KG1 (cell line): Measurements from ENCODE around the gene RGS14.
"Not testable (repeated sequence)": the region's sequence is repeated elsewhere in the genome, so short reads cannot be mapped to it uniquely, and the experiment has no call there.

Experiments
- DNase-seq: peaks from one replicate; lab custom pipeline; 2025; lab: John Stamatoyannopoulos, UW

RGS14 gene

GRCh38 chr5:177403792-177404640 is 46.3 kb downstream of the RGS14 start:
- DNase-seq, result peak; percentile 80

- no peak for DNase-seq
Measured at GRCh38 chr5:177404641-177405179, 47.0 kb downstream of the RGS14 start.

- DNase-seq, result no peak
Measured at GRCh38 chr5:177405312-177405711, 47.6 kb downstream of the RGS14 start.

- DNase-seq, result peak; percentile 75
Measured at GRCh38 chr5:177405805-177406204, 48.1 kb downstream of the RGS14 start.

GRCh38 chr5:177409043-177409801 is 51.5 kb downstream of the RGS14 start, which contains the start of gene F12:
F12 (minus strand) TSS chr5:177409564; CDS start chr5:177409527, 37 bp downstream.
- DNase-seq, result no peak

- no peak for DNase-seq
Measured at GRCh38 chr5:177410575-177410974, 52.9 kb downstream of the RGS14 start.

GRCh38 chr5:177412603-177413233 is 55.0 kb downstream of the RGS14 start:
- DNase-seq, result no peak

GRCh38 chr5:177414481-177414880 is 56.8 kb downstream of the RGS14 start:
- DNase-seq, result no peak

- DNase-seq, result not testable (repeated sequence)
Measured at GRCh38 chr5:177417081-177417480, 59.4 kb downstream of the RGS14 start.

- DNase-seq, result no peak
Measured at GRCh38 chr5:177419046-177419445, 61.3 kb downstream of the RGS14 start.

GRCh38 chr5:177420472-177420871 is 62.7 kb downstream of the RGS14 start:
- not testable (repeated sequence) for DNase-seq

GRCh38 chr5:177421062-177421798 is 63.5 kb downstream of the RGS14 start:
- no peak for DNase-seq
